Measurements from ENCODE around the gene EGR2. TPM values are rescaled to one million over a fixed set of nuclear protein-coding genes. Genes with fewer than 3 reads are reported as not detected.

The EGR2 gene
- total and polyA plus RNA-seq, 2 donors (not counting 3 experiments of a cell fraction or from before 2014, with no cell fraction given), result 0.46 to 0.47 TPM

GRCh38 chr10:62811159-62811875, 4.8 kb downstream of the EGR2 start:
- DNase-seq (ENCODE audit: low read depth, low spot score) (no peak), FAIRE-seq (no peak)

More at GRCh38 chr10:62811159-62811875, 4.8 kb downstream of the EGR2 start:
- Histone ChIP-seq H3K36me3 (ENCODE audit: control insufficient read depth in 2 of 2, extremely low read depth in 1 of 2, insufficient read depth in 2 of 2, low read length in 2 of 2) (no peaks in the 10 kb centered on the region), H4K20me1 (replicated peaks; ENCODE audit: control insufficient read depth, extremely low read depth, insufficient read depth, low read length) (no peaks in the 10 kb centered on the region), H3K4me1 (ENCODE audit: control insufficient read depth, extremely low read depth, insufficient read depth, low read length) (peaks cover 17% of the 10 kb centered on the region), H3K9me1 (replicated peaks; ENCODE audit: control insufficient read depth, extremely low read depth, insufficient read depth, low read length) (no peaks in the 10 kb centered on the region), H3K79me2 (ENCODE audit: control insufficient read depth, insufficient read depth, low read length) (peaks cover 15% of the 10 kb centered on the region), H2AFZ (ENCODE audit: low read depth, low read length) (no peak overlapping the region), H3K9me3 (replicated peaks; ENCODE audit: control insufficient read depth, insufficient read depth, low read length) (no peaks in the 10 kb centered on the region), H3K4me3 (replicated peaks in 1 of 3; ENCODE audit: insufficient read depth in 1 of 3, low read depth in 1 of 3, low read length in 3 of 3) (no peak overlapping the region), H3K27me3 (ENCODE audit: control insufficient read depth in 2 of 2, insufficient read depth in 2 of 2, low read length in 2 of 2) (peaks cover 21 to 24% of the 10 kb centered on the region in 2 experiments), H3K27ac (ENCODE audit: insufficient read depth, low read depth, low read length) (no peak overlapping the region), H3K4me2 (ENCODE audit: insufficient read depth, low read length) (no peak overlapping the region), H3K9ac (replicated peaks; ENCODE audit: extremely low read depth, insufficient read depth, low read length) (no peak overlapping the region)
- intact Hi-C loops (cut with micrococcal nuclease) (loop anchor here (5.0 kb wide), 1 partner anchor 571 kb away; no protein-coding TSS in a partner anchor), dilution Hi-C loops (cut with MboI; ENCODE audit: extremely low pct_ligation_motif_present, low sequenced_read_pairs) (no loop called here)
- POLR2A ChIA-PET, result no interaction called here
- CTCF ChIA-PET, result no interaction called here
- TF ChIP-seq, protein P1, sequence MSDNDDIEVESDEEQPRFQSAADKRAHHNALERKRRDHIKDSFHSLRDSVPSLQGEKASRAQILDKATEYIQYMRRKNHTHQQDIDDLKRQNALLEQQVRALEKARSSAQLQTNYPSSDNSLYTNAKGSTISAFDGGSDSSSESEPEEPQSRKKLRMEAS (IDR thresholded peaks at IDR 0.05; ENCODE audit: insufficient read depth, insufficient read length), result no peak
- TF ChIP-seq FOS (IDR thresholded peaks at IDR 0.05; ENCODE audit: borderline replicate concordance, insufficient read depth, low read length) (no peak), GATA2 (IDR thresholded peaks at IDR 0.05; ENCODE audit: insufficient read depth, insufficient read length, low read depth, low read length) (no peak), POLR2AphosphoS5 (IDR thresholded peaks at IDR 0.05; ENCODE audit: insufficient read depth, low read depth, low read length) (no peak), EZH2 (IDR thresholded peaks at IDR 0.05; ENCODE audit: borderline replicate concordance, low read depth, low read length, severe bottlenecking) (no peak), MYC (IDR thresholded peaks at IDR 0.05; ENCODE audit: low read depth, low read length) (no peak), JUN (IDR thresholded peaks at IDR 0.05; ENCODE audit: borderline replicate concordance, insufficient read depth, insufficient read length, low read depth) (no peak), POLR2A (IDR thresholded peaks at IDR 0.05; ENCODE audit: low read depth, low read length) (no peak)
- TF ChIP-seq, protein P2, sequence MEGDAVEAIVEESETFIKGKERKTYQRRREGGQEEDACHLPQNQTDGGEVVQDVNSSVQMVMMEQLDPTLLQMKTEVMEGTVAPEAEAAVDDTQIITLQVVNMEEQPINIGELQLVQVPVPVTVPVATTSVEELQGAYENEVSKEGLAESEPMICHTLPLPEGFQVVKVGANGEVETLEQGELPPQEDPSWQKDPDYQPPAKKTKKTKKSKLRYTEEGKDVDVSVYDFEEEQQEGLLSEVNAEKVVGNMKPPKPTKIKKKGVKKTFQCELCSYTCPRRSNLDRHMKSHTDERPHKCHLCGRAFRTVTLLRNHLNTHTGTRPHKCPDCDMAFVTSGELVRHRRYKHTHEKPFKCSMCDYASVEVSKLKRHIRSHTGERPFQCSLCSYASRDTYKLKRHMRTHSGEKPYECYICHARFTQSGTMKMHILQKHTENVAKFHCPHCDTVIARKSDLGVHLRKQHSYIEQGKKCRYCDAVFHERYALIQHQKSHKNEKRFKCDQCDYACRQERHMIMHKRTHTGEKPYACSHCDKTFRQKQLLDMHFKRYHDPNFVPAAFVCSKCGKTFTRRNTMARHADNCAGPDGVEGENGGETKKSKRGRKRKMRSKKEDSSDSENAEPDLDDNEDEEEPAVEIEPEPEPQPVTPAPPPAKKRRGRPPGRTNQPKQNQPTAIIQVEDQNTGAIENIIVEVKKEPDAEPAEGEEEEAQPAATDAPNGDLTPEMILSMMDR (IDR thresholded peaks at IDR 0.05; ENCODE audit: extremely low read depth in 1 of 2, insufficient read depth in 1 of 2, low read depth in 1 of 2, low read length in 2 of 2), result no peak
- BruUV-seq (replicated peaks), result no TSS peak
